Kidney epithelial cell (primary cell): ENCODE measurements around the gene OLFM2. TPM values are rescaled to one million over a fixed set of nuclear protein-coding genes. Genes with fewer than 3 reads are reported as not detected.
"Not testable (repeated sequence)": the region's sequence is repeated elsewhere in the genome, so short reads cannot be mapped to it uniquely, and the experiment has no call there.

Source experiments
- DNase-seq: peaks from one replicate; pipeline ENCODE4 v3.0.0-alpha.2; 2010; ENCODE audit warnings: low read depth
- H3K27me3 ChIP-seq: 2 replicates; pipeline ENCODE4 v1.6.0; 2011; ENCODE audit warnings: low read length; ENCODE audit not compliant: control insufficient read depth, insufficient read depth
- H3K36me3 ChIP-seq: 2 replicates; pipeline ENCODE4 v1.5.1; 2011; ENCODE audit warnings: low read length; ENCODE audit not compliant: control insufficient read depth, insufficient read depth
- H3K4me3 ChIP-seq: 2 replicates; pipeline ENCODE4 v1.5.1; 2011; ENCODE audit warnings: low read depth, mild to moderate bottlenecking, control low read depth, low read length
- total RNA-seq: library from RNA; depleted of rRNA; stranded (reverse); fragments of >200 nt; gene quantifications from 2 replicates; pipeline ENCODE4 v1.2.3, GENCODE V29; 2015
- TF ChIP-seq, protein P1 (sequence below): IDR thresholded peaks from 2 replicates; pipeline ENCODE4 v1.5.1; 2011; ENCODE audit warnings: mild to moderate bottlenecking, moderate library complexity, low read length, control low read depth, inconsistent platforms; ENCODE audit not compliant: insufficient read depth, poor library complexity, severe bottlenecking

The OLFM2 gene
- total RNA-seq, 1 donor from 2014 or later, result 15.8 TPM

DNA sequence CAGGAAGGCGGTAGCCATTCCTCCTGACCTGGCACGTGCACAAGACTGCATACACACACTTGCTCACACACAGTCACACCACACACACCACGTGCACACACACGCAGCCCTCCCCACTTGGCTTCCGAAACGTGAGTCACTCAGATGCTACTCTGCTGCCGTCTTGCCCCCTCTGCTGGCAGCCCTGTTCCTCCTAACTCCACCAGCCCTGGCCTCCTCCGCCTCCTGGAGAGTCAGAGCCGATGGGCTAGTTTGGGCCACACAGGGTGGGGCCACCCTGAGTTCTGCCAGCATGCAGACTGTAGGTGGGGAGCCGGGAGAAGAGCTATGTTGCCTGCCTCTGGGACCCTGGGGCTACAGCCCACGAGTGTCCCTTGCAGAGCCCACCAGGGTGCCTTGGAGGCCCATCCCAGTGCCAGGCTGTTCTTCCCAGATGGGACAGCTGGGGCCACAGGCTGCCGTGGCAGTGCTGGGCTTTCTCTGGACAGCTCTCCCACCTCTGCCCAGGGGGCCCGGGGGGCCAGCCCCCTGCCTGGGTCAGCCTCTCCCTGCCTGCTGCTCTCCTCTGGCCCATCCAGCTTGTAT is 89.1 kb downstream of the OLFM2 start:
- Histone ChIP-seq H3K27me3 (no peaks in the 10 kb centered on the region), H3K4me3 (no peak overlapping the region), H3K36me3 (peaks cover under 1% of the 10 kb centered on the region)
- TF ChIP-seq, protein P1, sequence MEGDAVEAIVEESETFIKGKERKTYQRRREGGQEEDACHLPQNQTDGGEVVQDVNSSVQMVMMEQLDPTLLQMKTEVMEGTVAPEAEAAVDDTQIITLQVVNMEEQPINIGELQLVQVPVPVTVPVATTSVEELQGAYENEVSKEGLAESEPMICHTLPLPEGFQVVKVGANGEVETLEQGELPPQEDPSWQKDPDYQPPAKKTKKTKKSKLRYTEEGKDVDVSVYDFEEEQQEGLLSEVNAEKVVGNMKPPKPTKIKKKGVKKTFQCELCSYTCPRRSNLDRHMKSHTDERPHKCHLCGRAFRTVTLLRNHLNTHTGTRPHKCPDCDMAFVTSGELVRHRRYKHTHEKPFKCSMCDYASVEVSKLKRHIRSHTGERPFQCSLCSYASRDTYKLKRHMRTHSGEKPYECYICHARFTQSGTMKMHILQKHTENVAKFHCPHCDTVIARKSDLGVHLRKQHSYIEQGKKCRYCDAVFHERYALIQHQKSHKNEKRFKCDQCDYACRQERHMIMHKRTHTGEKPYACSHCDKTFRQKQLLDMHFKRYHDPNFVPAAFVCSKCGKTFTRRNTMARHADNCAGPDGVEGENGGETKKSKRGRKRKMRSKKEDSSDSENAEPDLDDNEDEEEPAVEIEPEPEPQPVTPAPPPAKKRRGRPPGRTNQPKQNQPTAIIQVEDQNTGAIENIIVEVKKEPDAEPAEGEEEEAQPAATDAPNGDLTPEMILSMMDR, result peak; percentile 70
- DNase-seq, result peak; percentile 56

DNA sequence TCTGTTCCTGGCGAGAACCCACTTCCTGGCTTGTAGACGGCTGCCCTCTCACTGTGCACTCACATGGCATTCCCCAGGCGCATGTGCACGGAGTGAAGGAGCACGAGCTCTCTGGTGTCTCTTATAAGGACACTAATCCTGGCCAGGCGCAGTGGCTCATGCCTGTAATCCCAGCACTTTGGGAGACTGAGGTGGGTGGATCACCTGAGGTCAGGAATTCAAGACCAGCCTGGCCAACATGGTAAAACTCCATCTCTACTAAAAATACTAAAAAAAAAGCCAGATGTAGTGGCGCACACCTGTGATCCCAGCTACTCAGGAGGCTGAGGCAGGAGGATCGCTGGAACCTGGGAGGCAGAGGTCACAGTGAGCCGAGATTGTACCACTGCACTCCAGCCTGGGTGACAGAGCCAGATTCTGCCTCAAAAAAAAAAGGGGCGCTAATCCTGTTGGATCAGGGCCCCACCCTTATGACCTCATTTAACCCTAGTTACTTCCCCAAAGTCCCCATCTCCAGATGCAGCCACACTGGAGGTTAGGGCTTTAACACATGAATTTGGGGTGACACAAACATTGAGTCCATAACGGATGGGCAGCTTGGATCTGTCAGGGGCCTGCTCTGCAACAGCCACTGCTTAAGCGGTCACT is 92.6 kb downstream of the OLFM2 start:
- not testable (repeated sequence) for DNase-seq, H3K4me3 ChIP-seq, H3K36me3 ChIP-seq, H3K27me3 ChIP-seq

DNA sequence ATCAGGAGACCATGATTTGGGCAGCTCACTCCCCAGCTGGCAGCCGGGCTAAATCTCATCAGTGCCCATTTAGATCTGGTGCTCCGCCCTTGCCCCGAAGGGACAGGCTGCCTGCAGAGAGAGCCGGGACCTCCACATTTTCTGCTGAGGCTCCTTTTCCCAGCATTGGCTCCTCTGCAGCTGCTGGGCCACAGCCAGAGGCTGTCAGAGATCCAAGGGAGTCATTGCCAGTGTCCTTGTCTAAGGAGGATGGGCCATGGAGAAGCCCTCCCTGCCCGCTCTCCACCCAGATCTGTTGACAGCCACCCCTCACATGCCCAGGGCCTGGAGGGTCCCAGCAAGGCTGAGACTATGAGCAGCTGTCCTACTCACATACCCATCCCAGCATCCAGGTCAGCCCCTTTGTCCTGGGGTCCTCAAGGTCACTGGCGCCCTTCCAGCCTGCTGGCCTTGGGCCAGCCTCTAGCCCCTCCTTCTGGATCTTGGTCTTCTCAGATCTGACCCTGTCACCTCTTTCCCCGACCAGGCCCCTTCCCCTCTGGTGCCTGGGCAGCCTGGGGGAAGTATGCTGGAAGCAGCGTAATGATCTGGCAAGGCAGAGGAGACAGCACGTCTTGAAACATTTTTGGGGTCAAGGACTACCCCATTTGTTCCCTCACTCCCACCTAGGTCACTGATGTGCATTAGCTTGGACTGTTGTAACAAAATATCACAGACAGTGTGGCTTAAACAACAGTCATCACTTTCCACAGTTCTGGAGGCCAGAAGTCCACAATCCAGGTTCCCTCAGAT is 93.3 kb downstream of the OLFM2 start:
- Histone ChIP-seq H3K4me3 (no peak overlapping the region), H3K36me3 (peaks cover 3% of the 10 kb centered on the region), H3K27me3 (no peaks in the 10 kb centered on the region)
- no peak for DNase-seq
- TF ChIP-seq, protein P1, result no peak

DNA sequence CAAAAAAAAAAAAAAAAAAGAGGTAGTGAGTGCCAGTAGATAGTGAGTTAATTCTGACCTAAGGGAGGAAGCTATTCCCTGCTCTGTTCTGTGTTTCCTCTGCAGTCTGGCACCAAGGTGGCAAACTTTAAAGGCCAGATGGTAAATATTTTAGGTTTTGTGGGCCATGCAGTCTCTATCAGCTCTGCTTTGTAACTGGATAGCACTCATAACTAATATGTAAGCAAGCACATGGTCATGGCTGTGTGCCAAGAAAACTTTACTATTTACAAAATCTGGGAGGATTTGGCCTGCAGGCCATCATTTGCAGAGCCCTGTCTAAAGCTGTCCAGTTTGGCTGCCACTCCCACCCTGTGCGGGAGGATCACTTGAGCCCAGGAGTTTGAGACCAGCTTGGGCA is 96.9 kb downstream of the OLFM2 start:
- no peak for DNase-seq
- TF ChIP-seq, protein P1, result no peak
- H3K27me3 ChIP-seq, result no peaks in the 10 kb centered on the region
- peaks cover 3% of the 10 kb centered on the region for H3K36me3 ChIP-seq
- no peak overlapping the region for H3K4me3 ChIP-seq

DNA sequence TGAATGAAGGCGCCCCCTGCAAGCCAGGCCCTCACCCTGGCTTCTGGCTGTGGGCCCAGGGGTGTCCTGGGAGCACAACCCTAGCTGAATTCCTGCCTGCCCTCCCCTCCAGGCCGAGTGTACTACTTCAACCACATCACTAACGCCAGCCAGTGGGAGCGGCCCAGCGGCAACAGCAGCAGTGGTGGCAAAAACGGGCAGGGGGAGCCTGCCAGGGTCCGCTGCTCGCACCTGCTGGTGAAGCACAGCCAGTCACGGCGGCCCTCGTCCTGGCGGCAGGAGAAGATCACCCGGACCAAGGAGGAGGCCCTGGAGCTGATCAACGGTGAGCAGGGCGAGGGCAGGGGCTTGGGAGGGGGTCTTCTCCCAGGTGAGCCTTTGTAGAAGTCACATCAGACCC is 98.0 kb downstream of the OLFM2 start:
- DNase-seq, result no peak
- H3K4me3 ChIP-seq, result no peak overlapping the region
- TF ChIP-seq, protein P1, result no peak
- H3K36me3 ChIP-seq, result peaks cover 3% of the 10 kb centered on the region
- H3K27me3 ChIP-seq, result no peaks in the 10 kb centered on the region

DNA sequence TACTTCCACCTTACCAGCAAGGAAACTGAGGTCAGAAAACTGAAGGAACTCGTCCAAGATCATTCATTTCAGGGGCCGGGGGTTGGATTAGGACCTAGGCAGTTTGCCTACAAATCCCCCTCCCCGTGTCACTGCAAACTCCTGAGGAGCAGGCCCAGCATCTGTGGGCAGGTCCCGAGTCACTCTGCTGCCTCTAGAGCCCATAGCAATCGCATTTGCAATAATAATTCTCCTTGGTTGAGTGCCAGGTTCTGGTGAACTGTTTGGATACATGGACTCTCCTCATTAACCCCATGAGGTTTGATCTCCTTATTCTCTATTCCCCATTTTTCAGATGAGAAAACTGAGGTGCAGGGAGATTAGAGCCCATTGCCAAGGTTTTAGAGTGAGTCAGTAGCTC is 100.3 kb downstream of the OLFM2 start:
- no peak for DNase-seq
- TF ChIP-seq, protein P1, result no peak
- Histone ChIP-seq H3K27me3 (no peaks in the 10 kb centered on the region), H3K36me3 (no peaks in the 10 kb centered on the region), H3K4me3 (peak overlapping the region; percentile 92)
